SK-N-MC (cell line): ENCODE measurements around the gene TGIF2.
A peak's percentile ranks its signal among the peaks of the same experiment; 100 is the strongest.

Experiments used
- EZH2 ChIP-seq: fragments of 200-600 bp; sonication (generic); IDR thresholded peaks from one replicate; pipeline ENCODE4 v1.6.1; 2017; ENCODE audit warnings: antibody characterized with exemption
- POLR2AphosphoS5 ChIP-seq: IDR thresholded peaks from 2 replicates; pipeline ENCODE4 v1.6.1; 2012; ENCODE audit warnings: mild to moderate bottlenecking, low read depth, low read length, borderline replicate concordance

DNA sequence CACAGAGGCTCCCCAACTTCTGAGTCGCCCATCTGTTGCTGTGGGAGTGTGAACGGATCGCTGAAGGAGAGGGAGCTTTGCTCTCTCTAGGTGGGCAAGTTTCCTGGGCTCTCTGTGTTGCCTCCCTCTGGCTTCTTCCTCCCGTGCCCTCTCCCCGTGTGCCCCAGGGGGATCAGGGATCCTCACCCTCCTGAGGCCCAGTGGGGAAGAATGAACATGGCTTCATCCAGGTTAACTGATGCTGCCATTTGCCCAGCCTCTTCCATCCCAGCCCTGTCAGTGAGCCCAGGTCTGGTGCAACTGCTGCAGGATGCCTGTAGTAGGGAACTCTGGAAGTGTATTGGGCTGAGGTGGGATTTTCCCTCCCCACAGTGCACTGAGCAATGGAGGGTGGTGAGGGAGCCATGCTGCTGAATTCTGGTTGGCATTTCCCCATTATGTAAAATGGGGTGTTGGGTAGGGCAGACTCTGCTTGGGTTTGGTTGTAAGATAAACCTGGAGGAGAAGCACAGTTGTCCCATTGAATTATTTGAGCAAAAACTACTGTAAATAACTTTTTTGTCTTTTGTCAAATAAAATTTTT is 20.0 kb downstream of the TGIF2 start:
- TF ChIP-seq EZH2 (no peak), POLR2AphosphoS5 (peak; percentile 12; the same call in 1 of the 2 replicates)
